NCI-H82 (cell line): ENCODE measurements around the gene RAD51B.
"Not testable (repeated sequence)": the region's sequence is repeated elsewhere in the genome, so short reads cannot be mapped to it uniquely, and the experiment has no call there.

ENCODE experiments used
- DNase-seq: peaks from one replicate; lab custom pipeline; 2025; lab: John Stamatoyannopoulos, UW

Gene RAD51B

DNA sequence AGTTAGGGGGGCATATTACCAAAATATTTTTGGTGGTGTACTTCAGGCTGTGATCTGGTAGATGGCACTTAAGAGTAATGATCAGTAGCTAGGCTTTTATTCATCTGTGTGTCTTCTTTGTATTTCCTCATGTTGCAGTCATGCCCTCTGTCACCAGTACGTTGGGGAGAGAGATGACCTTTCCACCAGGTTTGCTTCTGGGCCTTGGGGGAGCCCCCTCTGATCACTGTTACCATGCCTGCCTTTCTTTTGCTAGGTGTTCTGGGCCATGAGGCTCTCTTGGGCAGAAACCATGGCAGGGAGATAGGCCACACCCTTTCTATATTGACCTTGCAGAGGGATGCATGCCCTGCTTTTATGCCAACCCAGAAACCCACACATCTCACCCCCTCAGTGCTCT lies 208.5 kb downstream of the RAD51B start:
- DNase-seq = no peak

GRCh38 chr14:68031011-68031410 lies 211.4 kb downstream of the RAD51B start:
- not testable (repeated sequence) for DNase-seq

DNA sequence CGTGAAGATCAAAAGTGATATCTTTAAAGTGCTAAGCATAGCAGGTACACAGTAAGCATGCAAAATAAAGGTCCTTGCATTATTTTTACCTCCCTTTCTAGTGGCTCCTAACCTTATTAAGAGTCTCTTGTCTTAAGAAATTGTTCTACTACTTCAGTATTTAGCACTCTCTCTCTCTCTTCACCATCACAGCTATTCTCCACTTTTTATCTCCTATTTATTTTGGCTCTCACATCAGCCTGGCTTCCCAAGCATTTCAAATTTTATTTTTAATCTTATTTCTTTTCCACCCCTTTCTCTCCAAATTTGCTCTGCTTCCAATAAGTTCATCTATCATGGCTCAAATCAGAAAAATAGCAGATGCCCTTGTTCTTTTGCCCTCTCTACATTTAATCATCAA lies 212.6 kb downstream of the RAD51B start:
- no peak for DNase-seq

DNA sequence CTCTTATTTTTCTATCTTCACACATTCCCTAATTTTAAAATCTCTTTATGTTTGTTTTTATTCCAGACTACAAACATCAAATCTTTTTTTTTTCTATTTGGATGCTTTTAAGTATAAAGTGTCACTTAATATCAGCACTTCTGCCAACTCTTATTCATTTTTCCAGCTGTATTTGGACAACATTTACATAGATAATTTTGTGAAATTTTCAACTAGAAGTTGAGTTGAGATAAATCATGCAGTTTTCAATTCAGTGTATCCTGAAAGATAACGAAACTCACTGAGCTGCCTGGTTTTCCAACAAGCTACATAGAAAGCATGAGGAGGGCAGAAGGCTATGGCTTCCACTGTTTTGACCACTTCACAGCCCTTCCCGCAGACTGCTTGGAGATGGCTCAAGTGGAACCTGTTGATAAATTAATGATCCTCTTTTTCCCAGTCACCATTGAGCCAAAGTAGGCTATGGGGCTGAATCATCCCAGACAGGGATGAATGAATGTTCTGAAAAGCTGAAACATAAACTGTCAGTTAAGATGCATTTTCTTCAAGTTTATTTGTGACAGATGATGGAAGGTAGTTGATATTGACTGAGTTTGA lies 213.9 kb downstream of the RAD51B start:
- DNase-seq = no peak

- no peak for DNase-seq
Observed at GRCh38 chr14:68034896-68035295, 215.3 kb downstream of the RAD51B start.

GRCh38 chr14:68036202-68036601 lies 216.6 kb downstream of the RAD51B start:
- DNase-seq = no peak

GRCh38 chr14:68039593-68039992 lies 220.0 kb downstream of the RAD51B start:
- no peak for DNase-seq

DNA sequence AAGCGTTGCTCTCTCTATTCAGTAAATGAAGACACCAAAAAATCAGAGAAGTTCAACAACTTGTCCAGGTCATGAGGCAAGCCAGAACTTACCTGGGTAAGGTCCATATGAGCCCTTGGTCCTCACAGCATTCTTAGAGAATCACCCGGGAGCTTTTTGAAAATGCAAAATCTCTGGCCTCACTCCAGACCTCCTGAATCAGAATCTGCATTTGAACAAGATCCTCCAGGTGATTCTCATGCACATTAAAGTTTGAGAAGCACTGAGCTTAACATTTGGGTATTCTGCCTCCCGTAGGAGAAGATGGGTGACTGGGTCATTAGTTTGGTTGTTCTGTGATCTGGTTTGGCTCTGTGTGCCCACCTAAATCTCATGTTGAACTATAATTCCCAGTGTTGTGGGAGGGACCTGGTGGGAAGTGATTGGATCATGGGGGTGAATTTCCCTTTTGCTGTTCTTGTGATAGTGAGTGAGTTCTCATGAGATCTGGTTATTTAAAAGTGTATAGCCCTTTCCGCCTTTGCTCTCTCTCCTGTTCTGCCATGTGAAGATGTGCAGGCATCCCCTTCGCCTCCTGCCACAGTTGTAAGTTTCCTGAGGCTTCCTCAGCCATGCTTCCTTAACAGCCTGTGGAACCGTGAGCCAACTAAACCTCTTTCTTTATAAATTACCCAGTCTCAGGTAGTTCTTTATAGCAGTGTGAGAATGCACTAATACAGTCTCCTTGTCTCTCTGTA lies 221.2 kb downstream of the RAD51B start:
- DNase-seq = no peak

- DNase-seq = no peak
Observed at GRCh38 chr14:68041876-68042354, 222.3 kb downstream of the RAD51B start.

GRCh38 chr14:68042586-68043210 lies 223.1 kb downstream of the RAD51B start:
- DNase-seq = no peak

- DNase-seq = no peak
Observed at GRCh38 chr14:68043752-68044151, 224.2 kb downstream of the RAD51B start.

- DNase-seq = no peak
Observed at GRCh38 chr14:68047906-68048305, 228.3 kb downstream of the RAD51B start.

DNA sequence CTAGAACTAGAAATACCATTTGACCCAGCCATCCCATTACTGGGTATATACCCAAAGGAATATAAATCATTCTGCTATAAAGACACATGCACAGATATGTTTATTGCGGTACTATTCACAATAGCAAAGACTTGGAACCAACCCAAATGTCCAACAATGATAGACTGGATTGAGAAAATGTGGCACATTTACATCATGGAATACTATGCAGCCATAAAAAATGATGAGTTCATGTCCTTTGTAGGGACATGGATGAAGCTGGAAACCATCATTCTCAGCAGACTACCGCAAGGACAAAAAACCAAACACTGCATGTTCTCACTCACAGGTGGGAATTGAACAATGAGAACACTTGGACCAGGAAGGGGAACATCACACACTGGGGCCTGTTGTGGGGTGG lies 229.2 kb downstream of the RAD51B start:
- not testable (repeated sequence) for DNase-seq

- no peak for DNase-seq
Observed at GRCh38 chr14:68050177-68050576, 230.6 kb downstream of the RAD51B start.

DNA sequence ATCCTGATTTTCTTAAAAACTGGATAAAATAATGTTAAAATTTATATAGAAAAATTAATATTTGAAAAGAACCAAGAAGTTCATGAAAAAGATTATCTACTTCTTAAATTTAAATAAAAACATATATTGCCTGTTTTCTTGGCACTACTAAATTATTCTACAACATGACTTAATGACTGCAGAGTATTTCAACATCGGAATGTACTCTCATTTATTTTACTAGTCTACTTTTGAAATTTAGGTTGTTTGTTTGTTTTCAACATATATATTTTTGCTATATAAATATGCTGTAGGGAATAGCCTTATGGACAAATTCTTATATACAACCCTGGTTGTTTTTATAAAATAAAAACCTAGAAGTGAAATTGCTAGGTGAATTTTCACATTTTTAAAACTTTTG lies 231.6 kb downstream of the RAD51B start:
- no peak for DNase-seq

DNA sequence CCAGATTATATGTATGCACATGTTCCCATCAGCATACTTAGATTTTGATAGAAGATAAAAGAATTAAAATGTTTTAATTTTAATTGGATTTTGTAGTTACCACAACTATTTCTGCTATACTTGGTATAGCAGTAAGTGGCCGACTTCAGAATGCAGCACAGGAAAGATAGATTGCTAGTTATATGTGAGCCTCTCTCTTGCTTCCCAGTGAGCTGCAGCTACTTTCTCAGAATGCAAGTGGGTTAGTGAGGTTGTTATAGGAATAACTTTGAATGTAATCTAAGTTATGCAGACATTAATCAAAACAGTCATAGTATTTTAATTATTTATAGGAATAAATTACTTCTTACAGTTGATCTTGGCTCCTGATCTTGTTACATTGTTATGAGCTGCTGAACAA lies 240.6 kb downstream of the RAD51B start:
- no peak for DNase-seq

GRCh38 chr14:68062651-68063050 lies 243.1 kb downstream of the RAD51B start:
- no peak for DNase-seq

GRCh38 chr14:68065322-68065721 lies 245.7 kb downstream of the RAD51B start:
- no peak for DNase-seq

GRCh38 chr14:68074765-68075381 lies 255.3 kb downstream of the RAD51B start:
- no peak for DNase-seq

- no peak for DNase-seq
Observed at GRCh38 chr14:68075382-68076029, 255.9 kb downstream of the RAD51B start.

DNA sequence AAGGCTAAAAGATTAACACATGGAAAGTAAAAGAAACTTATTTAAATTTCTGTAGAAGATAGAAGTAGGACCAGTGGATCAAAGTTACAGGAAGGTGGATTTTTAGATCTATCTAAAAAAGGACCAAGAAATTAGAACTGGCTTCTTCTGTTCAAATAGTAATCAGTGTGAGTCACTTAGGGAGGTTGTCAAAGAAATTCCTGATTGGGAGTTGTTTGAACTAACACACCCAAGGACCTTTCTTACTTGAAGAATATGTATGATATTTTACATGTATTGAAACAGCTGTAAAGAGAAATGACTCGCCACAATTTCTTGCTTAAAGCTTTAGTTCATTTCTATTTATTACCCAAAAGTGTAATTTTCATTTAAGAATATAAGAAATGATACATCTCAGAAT lies 256.9 kb downstream of the RAD51B start:
- DNase-seq = no peak

GRCh38 chr14:68079941-68080697 lies 260.5 kb downstream of the RAD51B start:
- DNase-seq = no peak
